ENCODE data around the gene GRAMD2B.
"Not testable (repeated sequence)": the region's sequence is repeated elsewhere in the genome, so short reads cannot be mapped to it uniquely, and the experiment has no call there.

The GRAMD2B gene

DNA sequence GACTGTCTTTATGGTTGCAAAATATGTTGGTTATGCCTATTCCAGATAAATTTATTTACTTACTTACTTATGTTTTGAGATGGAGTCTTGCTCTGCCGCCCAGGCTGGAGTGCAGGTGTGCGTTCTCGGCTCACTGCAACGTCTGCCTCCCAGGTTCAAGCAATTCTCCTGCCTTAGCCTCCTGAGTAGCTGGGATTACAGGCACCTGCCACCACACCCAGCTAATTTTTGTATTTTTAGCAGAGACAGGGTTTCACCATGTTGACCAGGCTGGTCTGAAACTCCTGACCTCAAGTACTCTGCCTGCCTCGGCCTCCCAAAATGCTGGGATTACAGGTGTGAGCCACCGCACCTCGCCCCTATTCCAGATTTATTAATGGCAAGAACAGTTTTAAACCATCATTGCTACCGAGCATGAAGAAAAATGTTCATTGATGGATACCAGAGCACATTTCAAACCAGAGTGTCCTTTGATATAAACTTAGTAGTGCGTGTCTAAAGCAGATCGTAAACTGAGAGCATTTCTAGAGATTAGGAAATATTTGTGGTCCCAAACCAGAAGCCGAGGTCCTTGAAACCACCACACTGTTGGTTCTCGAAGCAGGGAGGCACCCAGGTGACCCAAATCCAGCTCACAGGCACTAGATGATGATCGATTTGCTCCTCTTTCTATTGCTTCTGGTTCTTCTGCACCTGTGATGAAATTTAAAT, 85.2 kb downstream of the GRAMD2B start:
- DNase-seq (ENCODE audit: insufficient read length, low spot score) (no peak), FAIRE-seq (no peak)

- no peak for FAIRE-seq
- DNase-seq (ENCODE audit: insufficient read length, low spot score): no peak
Measured at GRCh38 chr5:126508962-126509279, 85.7 kb downstream of the GRAMD2B start.

GRCh38 chr5:126509339-126509738, 86.1 kb downstream of the GRAMD2B start:
- FAIRE-seq: no peak
- no peak for DNase-seq (ENCODE audit: insufficient read length, low spot score)

- FAIRE-seq (no peak), DNase-seq (ENCODE audit: insufficient read length, low spot score) (no peak)
Measured at GRCh38 chr5:126511961-126512360, 88.8 kb downstream of the GRAMD2B start.

GRCh38 chr5:126512451-126512850, 89.2 kb downstream of the GRAMD2B start:
- no peak for DNase-seq (ENCODE audit: insufficient read length, low spot score)
- FAIRE-seq: no peak

DNA sequence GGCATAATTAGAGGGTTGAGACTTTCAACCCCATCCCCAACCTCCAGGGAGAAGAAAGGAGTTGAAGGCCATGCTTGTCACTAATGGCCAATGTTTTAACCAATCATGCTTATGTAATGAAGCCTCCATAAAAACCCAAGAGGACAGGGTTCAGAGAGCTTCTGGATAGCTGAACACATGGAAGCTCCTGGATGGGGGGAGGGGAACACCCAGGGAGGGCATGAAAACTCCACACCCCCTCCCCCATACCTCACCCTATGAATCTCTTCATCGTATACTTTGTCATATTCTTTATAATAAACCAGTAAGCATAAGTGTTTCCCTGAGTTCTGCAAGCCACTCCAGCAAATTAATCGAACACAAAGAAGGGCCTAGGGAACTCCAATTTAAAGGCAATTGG, 90.1 kb downstream of the GRAMD2B start:
- FAIRE-seq (no peak), DNase-seq (ENCODE audit: insufficient read length, low spot score) (no peak)

DNA sequence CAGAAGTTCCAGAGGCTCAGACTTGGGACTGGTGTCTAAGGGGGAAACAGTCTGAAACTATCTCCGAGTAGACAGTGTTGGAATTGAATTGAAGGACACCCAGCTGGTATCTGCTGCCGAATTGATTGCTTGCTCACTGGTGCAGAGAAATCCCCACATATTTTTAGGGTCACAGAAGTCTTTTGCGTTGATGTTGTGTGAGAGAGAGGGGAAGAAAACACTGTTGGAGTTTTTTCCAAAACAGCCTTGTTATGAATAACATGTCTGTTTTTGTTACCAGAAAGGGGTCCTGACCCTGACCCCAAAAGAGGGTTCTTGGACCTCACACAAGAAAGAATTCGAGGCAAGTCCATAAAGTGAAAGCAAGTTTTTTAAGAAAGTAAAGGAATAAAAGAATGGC, 90.5 kb downstream of the GRAMD2B start:
- FAIRE-seq (no peak), DNase-seq (ENCODE audit: insufficient read length, low spot score) (no peak)

GRCh38 chr5:126514131-126514557, 90.9 kb downstream of the GRAMD2B start:
- FAIRE-seq: no peak
- DNase-seq (ENCODE audit: insufficient read length, low spot score): no peak

- DNase-seq (ENCODE audit: insufficient read length, low spot score) (no peak), FAIRE-seq (no peak)
Measured at GRCh38 chr5:126514558-126515141, 91.4 kb downstream of the GRAMD2B start.

DNA sequence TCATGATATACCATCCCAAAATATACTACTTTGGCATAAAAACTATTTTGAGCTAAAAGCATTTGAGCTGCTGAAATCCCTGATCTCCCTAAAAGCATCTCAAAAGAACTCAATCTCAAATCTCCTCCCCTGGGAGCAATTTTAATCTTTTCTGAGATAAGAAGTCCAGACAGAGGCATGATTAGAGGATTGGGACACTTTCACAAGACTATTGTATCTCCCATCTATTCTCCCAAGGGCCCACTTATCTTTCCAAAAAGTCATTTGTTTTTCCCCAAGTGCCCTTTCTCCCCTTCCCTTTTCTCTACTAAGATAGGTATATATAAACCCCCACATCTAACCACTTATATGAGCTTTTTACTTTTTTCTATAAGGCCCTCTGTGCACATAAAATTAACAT, 92.1 kb downstream of the GRAMD2B start:
- FAIRE-seq (no peak), DNase-seq (ENCODE audit: insufficient read length, low spot score) (no peak)

DNA sequence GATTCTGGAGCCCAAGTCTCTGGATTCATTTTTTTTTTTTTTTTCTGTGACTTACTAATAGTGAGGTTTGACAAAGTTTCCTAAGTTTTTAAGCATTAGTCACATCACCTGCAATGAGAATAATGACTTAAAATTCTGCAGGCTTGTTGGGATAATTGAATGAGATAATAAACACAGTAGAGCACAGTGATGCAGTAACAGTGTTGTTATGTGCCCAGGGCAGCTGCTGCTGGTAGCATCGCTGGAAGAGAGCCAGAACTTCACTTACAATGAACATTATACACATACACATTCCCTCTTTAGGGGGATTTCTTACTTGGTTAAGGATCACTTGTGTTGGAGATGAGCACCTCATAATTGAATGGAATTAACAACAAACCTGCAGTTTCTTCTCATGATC, 92.9 kb downstream of the GRAMD2B start:
- no peak for FAIRE-seq

GRCh38 chr5:126516852-126517251, 93.6 kb downstream of the GRAMD2B start:
- DNase-seq (ENCODE audit: insufficient read length, low spot score) (no peak), FAIRE-seq (no peak)

More for the DNA sequence above, 92.9 kb downstream of the GRAMD2B start:
- peak; percentile 40 for DNase-seq (ENCODE audit: insufficient read length, low spot score)

- not testable (repeated sequence) for FAIRE-seq; DNase-seq (ENCODE audit: insufficient read length, low spot score)
Measured at GRCh38 chr5:126519223-126519622, 96.0 kb downstream of the GRAMD2B start.

DNA sequence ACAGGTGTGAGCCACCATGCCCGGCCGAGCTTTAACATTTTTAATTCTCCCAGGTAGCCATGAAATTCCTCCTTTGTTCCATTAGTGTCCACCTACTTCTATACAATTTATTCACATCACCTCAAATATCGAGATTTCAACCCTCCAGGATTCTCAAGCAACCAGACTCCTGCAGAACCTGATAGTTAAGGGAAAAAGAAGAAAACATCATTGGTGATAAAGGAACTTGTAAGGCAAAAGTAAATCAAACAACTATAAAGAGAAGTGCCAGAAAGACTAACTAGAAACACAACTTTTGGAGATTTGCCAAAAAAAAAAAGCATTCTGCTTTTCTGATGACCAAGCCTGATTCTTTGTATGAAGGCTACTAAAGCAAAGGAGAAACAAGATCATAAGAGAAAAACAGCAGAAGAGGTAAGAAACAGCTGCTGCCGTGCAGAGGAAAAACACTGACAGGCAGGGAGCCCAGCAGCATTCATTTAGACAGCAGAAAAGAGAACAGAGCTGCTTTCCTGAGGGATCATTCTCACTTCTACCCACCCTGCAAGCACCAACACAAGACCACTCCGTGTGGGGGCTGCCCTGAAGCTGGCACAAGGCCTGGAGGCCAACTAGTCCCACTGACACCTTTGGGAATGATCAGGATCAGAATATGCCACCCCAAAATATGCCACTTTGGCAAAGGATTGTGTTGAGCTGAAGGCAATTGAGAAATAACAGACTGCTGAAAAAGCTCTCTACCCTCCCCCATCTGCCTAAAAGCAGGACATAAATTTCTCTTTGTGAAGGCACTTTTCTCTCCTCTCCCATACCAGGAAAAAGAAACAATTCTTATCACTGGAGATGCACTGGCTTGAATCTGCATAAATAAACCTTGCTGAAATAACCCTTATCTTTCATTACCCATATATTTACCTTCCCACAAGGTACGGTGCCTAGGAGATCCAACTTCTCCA, 96.7 kb downstream of the GRAMD2B start:
- FAIRE-seq (no peak), DNase-seq (ENCODE audit: insufficient read length, low spot score) (no peak)

DNA sequence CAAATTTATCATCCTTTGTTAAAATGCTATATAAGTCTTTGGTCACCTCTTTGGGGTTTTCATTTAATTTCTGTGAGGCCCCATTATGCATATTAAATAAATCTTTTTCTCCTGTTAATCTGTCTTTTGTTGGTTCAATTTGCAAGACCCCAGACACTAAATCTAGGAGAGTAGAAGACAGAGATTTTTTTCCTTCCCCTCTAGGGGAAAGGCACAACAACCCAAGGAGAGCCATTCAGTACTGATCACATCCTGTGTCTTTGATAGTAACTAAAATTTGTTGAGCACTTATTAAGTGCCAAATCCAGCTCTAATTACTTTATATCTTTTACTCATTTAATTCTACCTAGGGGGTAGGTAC, 97.4 kb downstream of the GRAMD2B start:
- DNase-seq (ENCODE audit: insufficient read length, low spot score) (no peak), FAIRE-seq (no peak)

DNA sequence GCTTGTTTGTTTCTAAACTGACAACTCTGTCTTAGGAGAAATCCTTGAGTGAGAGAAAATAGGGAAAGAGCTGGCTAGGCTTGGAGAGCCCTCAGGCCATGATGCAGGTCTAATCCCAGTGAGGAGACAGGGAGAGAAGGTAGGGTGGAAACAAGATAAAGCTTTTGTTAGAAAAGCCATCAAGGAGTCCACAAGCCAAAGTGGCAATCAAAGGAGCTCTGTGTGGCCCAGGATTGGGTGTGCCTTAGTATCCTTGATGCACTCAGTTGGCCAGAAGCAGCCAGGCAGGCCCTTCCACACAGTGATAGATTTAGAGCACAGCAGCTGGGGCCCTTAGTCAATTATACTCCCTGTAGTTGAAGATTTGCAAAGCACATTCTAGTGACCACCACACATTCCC, 97.9 kb downstream of the GRAMD2B start:
- FAIRE-seq (no peak), DNase-seq (ENCODE audit: insufficient read length, low spot score) (no peak)

DNA sequence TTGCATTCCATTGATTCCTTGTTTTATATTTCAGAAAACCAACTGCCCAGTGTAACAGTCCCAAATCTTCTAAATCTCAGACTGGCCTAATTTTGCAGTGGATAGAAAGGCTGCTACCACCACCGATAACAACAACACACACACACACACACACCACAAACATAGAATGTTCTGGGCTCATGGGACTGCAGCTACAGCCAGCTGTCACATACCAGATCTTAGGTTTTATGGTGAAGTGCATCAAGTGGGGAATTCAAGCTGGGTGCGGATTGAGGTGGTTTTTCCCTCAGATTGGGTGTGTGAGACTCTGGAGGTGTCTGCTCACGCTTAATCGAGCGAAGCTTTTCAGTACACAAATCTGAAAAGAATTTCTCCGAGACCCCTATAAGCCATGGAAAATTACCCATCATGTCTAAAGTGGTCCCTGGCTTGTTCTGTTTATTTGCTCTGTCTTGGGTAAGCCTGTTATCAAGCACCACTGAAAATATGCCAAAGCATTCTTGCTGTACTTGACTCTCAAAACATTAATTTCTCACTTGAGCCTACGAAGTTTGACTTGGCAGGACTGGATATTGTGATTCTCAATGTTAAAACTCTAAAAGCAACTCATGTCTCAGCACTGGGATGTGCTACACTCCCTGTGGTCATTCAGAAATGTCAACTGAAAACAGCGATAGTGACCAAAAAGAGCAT, 100.8 kb downstream of the GRAMD2B start:
- DNase-seq (ENCODE audit: insufficient read length, low spot score): no peak
- FAIRE-seq: no peak

DNA sequence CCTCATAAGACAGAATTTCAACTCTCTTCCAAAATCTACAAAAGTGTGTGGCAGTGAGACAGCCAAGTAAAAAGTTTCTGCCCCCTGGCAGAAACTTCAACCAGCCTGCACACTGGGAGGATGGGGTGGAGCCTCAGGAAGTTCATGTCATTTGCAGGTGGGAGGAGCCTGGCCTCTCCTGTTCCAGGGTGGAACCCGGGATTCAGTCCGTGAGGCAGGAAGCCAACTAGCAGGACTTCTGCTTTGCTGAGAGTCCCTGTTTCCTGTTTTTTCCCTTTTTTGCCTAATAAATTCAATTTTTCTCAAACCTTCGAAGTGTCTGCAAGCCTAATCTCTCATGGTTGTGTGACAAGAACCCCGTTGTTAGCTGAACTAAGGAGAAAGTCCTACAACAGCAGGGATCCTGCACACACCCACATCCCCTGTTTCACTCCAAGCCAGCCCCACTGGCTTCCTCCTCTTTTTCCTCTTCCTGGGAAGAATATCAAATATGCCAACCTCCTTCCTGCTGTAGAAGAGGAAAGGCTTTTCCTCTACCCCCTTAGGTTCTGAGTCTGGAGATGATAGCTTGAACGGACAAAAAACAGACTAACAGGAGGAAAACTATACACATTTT, 102.5 kb downstream of the GRAMD2B start:
- FAIRE-seq (no peak), DNase-seq (ENCODE audit: insufficient read length, low spot score) (no peak)

DNA sequence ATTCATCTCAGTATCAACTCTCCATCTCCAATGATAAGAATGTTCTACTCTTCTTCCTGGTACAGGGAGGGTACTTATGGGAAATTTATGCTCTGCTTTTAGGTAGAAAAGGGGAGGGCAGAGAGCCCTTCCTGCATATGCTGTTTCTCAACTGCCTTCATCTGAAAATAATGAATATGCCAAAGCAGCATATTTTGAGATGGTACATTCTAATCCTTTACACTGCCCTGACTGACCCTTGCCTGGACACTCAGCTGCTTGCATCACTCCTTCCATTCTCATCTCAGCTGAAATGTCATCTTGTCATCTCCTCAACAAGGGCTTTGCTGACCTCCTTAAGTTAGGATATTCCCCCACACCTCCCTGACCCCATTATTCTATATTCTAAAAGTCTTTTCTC, 103.3 kb downstream of the GRAMD2B start:
- FAIRE-seq (no peak), DNase-seq (ENCODE audit: insufficient read length, low spot score) (no peak)

- FAIRE-seq: no peak
Measured at GRCh38 chr5:126527158-126527557, 103.9 kb downstream of the GRAMD2B start.

DNA sequence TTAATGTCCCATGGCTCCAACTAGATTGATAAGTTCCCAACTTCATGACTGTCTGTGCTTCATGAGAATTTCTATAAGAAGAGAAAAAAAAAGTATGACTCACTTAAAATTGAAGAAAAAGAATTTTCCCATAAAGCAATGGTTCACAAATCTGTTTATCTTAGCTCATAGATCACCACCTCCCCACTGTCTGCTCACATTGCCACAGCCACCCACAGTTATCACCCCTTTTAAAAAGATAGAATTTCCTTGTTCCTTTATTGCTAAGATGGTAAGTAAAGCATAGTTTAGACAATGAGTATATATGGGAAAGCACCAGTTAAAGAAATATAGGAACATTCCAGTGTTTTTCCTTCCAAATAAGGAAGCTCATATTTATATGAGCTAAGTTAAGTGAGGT, 104.7 kb downstream of the GRAMD2B start:
- peak; percentile 27 for DNase-seq (ENCODE audit: insufficient read length, low spot score)
- FAIRE-seq: no peak

More at GRCh38 chr5:126527158-126527557, 103.9 kb downstream of the GRAMD2B start:
- no peak for DNase-seq (ENCODE audit: insufficient read length, low spot score)
